HT1080 (cell line): ENCODE results near the gene TCP11L1. TPM values are rescaled to one million over a fixed set of nuclear protein-coding genes. Genes with fewer than 3 reads are reported as not detected.

Experiments
- DNase-seq: peaks from one replicate; pipeline ENCODE4 v3.0.0-alpha.2; 2015; ENCODE audit warnings: low read depth
- polyA plus RNA-seq, 2 experiments: library from polyadenylated mRNA; depleted of rRNA; stranded (reverse); fragments of >200 nt; gene quantifications; 2 replicates each; pipeline ENCODE4 v1.2.3, GENCODE V29; 2015
- total RNA-seq: library from RNA; depleted of rRNA; stranded (reverse); fragments of >200 nt; shearing (Covaris generic); gene quantifications from 2 replicates; pipeline ENCODE4 v1.2.3, GENCODE V29; 2014; rRNA removed

TCP11L1 gene
- 16.4 and 17.2 TPM in 2 replicates for total RNA-seq
- polyA plus RNA-seq (2015; cell fraction: cytosol; rRNA removed): 16.2 and 21.4 TPM in 2 replicates
- polyA plus RNA-seq (2015; cell fraction: nucleus; rRNA removed): 21.5 and 26.1 TPM in 2 replicates

GRCh38 chr11:33039274-33040032 lies at the start of gene TCP11L1:
Gene TCP11L1 (plus strand): TSS chr11:33039572. CDS start chr11:33043774, 4,202 bp downstream.
- peak; percentile 96 for DNase-seq

- no peak for DNase-seq
Observed at GRCh38 chr11:32990481-32990880, 48.9 kb upstream of the TCP11L1 start.

- DNase-seq: no peak
Observed at GRCh38 chr11:32991427-32991826, 47.9 kb upstream of the TCP11L1 start.

GRCh38 chr11:32991898-32992297 lies 47.5 kb upstream of the TCP11L1 start:
- no peak for DNase-seq

- DNase-seq: peak; percentile 86
Observed at GRCh38 chr11:33000181-33000580, 39.2 kb upstream of the TCP11L1 start.

GRCh38 chr11:33001281-33001680 lies 38.1 kb upstream of the TCP11L1 start:
- no peak for DNase-seq

- no peak for DNase-seq
Observed at GRCh38 chr11:33001751-33002542, 37.4 kb upstream of the TCP11L1 start.

- DNase-seq: no peak
Observed at GRCh38 chr11:33005175-33005574, 34.2 kb upstream of the TCP11L1 start.

- DNase-seq: no peak
Observed at GRCh38 chr11:33006010-33006409, 33.4 kb upstream of the TCP11L1 start.

GRCh38 chr11:33013755-33014154 lies 25.6 kb upstream of the TCP11L1 start:
- DNase-seq: no peak

- peak; percentile 58 for DNase-seq
Observed at GRCh38 chr11:33015621-33016551, 23.5 kb upstream of the TCP11L1 start, which contains the start of gene DEPDC7. Gene DEPDC7 (plus strand): TSS chr11:33015878. CDS start chr11:33015956, 78 bp downstream.

GRCh38 chr11:33016654-33017053 lies 22.7 kb upstream of the TCP11L1 start:
- no peak for DNase-seq

- DNase-seq: no peak
Observed at GRCh38 chr11:33017478-33017877, 21.9 kb upstream of the TCP11L1 start.

GRCh38 chr11:33017965-33018364 lies 21.4 kb upstream of the TCP11L1 start:
- no peak for DNase-seq

GRCh38 chr11:33018840-33019239 lies 20.5 kb upstream of the TCP11L1 start:
- DNase-seq: no peak

GRCh38 chr11:33021501-33021900 lies 17.9 kb upstream of the TCP11L1 start:
- no peak for DNase-seq

- no peak for DNase-seq
Observed at GRCh38 chr11:33021937-33022336, 17.4 kb upstream of the TCP11L1 start.

- DNase-seq: no peak
Observed at GRCh38 chr11:33025339-33025722, 14.0 kb upstream of the TCP11L1 start.

- DNase-seq: no peak
Observed at GRCh38 chr11:33027233-33027632, 12.1 kb upstream of the TCP11L1 start.

- DNase-seq: no peak
Observed at GRCh38 chr11:33027846-33028536, 11.4 kb upstream of the TCP11L1 start.

GRCh38 chr11:33028537-33028914 lies 10.8 kb upstream of the TCP11L1 start:
- DNase-seq: no peak
